Astrocyte of the cerebellum (primary cell): Measurements from ENCODE around the gene HES1.

ENCODE experiments used
- DNase-seq: peaks from one replicate; pipeline ENCODE4 v3.0.0-alpha.2; 2011; ENCODE audit warnings: low read depth
- H3K4me3 ChIP-seq: 2 replicates; pipeline ENCODE4 v1.5.1; 2011; ENCODE audit warnings: mild to moderate bottlenecking, low read depth, low read length, moderate library complexity
- CTCF ChIP-seq: IDR thresholded peaks from 2 replicates; pipeline ENCODE4 v1.5.1; 2012; ENCODE audit warnings: low read length, low read depth, moderate library complexity, mild to moderate bottlenecking; ENCODE audit errors: missing control alignments
- in situ Hi-C: cut with HindIII; loops from 2 replicates; pipeline ENCODE4 v1.10.0; 2017; ENCODE audit warnings: low sequenced_read_pairs

The HES1 gene

GRCh38 chr3:194137008-194137505 is 1.1 kb downstream of the HES1 start:
- DNase-seq = no peak
- in situ Hi-C loops = no loop called here
- TF ChIP-seq CTCF = no peak
- peak overlapping the region; percentile 68 for H3K4me3 ChIP-seq

- TF ChIP-seq CTCF = peak; percentile 52
- peak overlapping the region; percentile 68 for H3K4me3 ChIP-seq
- no peak for DNase-seq
- in situ Hi-C loops = no loop called here
Observed at GRCh38 chr3:194137506-194138474, 1.8 kb downstream of the HES1 start.

- TF ChIP-seq CTCF = no peak
- in situ Hi-C loops = no loop called here
- no peak for DNase-seq
- peak overlapping the region; percentile 8 for H3K4me3 ChIP-seq
Observed at GRCh38 chr3:194138732-194139070, 2.8 kb downstream of the HES1 start.

DNA sequence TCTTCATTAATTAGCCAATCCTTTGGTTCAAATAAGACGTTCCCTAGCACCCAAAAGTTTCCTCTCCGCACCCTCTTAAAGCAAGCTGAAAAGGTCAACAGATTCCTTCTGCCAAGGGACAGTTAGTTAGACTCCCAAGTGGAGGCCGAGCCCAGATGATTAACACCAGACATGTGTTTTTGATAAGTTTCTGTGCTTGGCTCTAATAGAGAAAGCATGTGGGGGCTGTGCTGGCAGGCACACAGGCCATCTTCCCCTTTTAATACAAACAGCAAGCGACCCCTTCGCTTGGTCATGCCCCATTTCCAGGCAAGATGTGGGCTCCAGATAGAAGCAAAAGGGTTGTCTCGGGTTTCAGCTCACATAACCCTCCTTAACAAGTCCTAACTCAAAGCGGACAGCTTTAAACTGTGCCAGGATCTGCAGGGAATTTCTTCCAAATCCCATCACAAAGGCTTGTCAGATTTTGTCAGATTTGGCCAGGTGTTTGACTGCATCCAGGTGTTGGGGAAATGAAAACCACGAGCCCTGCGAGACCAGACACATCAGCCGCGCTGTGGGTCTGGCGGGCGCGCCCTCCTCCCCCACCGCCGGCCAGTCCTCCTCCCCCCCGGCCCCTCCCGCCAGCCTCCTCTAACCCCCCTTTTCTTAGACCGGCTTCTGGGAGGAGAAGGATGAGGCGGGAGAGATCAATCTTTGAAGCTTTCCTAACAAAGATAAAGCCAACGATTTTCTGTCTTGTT is 3.3 kb downstream of the HES1 start:
- DNase-seq = peak; percentile 84
- TF ChIP-seq CTCF = no peak
- in situ Hi-C loops = no loop called here
- peak overlapping the region; percentile 8 for H3K4me3 ChIP-seq

GRCh38 chr3:194139814-194140391 is 4.0 kb downstream of the HES1 start:
- H3K4me3 ChIP-seq = no peak overlapping the region
- DNase-seq = no peak
- no peak for TF ChIP-seq CTCF
- in situ Hi-C loops = no loop called here

DNA sequence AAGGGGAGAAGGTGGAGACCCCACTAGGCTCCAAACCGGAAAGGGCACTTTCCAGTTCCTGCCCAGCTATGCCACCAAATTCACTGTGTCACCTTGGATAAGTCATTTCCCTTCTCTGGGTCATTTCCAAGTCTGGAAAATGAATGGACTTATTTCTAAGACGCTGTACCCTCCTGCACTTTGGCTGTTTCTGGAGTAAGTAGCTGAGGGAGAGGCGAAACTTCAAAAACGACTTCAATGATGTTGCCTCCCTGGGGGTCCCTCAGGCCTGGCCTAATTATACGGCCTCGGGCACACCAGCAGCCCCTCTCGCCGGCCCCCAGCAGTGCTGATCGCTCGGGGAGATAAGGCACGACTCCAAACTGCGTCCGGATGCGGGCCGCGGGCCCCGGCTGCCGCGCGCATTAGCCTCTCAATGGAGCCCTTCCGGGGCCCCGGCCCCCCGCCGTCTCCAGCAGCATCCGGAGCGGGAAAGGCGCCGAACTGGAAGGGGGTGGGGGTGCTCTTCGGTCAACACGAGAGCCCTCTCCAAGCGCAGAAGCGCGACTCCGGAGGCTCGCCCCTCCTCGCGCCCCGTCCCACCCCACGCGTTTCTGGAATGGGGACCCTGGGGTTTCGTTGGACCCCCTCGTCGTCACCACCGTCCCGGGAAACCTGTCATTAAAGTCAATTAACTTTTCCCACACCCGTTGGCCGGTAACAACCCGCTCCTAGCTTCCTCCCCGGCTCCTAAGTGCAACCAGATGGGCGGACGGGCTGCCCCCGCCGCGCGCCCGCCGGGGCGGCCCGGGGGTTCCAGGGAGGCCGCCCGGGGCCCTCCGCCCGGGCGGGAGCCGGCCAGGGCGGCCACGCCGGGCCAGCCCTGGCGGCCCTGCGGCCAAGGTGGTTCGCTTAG is 4.8 kb downstream of the HES1 start:
- in situ Hi-C loops = no loop called here
- TF ChIP-seq CTCF = no peak
- H3K4me3 ChIP-seq = no peak overlapping the region
- DNase-seq = no peak
